A673 (cell line): Measurements from ENCODE around the gene CTNNA1.

ENCODE experiments used
- EZH2 ChIP-seq: fragments of 200-600 bp; sonication (generic); IDR thresholded peaks from 2 replicates; pipeline ENCODE4 v1.6.1; 2017; ENCODE audit warnings: borderline replicate concordance, low read depth, mild to moderate bottlenecking, mixed read lengths, antibody characterized with exemption, low read length; ENCODE audit not compliant: poor library complexity, severe bottlenecking
- TF ChIP-seq, protein P1 (sequence below): fragments of 300-800, 200-600 bp; sonication (generic); conservative IDR thresholded peaks from 2 replicates; pipeline ENCODE4 v1.5.1; 2017; ENCODE audit warnings: low read depth, mild to moderate bottlenecking, antibody characterized with exemption, low read length, moderate library complexity, mixed read lengths

GRCh38 chr5:138849882-138850281 is 96.7 kb downstream of the CTNNA1 start:
- TF ChIP-seq, protein P1, sequence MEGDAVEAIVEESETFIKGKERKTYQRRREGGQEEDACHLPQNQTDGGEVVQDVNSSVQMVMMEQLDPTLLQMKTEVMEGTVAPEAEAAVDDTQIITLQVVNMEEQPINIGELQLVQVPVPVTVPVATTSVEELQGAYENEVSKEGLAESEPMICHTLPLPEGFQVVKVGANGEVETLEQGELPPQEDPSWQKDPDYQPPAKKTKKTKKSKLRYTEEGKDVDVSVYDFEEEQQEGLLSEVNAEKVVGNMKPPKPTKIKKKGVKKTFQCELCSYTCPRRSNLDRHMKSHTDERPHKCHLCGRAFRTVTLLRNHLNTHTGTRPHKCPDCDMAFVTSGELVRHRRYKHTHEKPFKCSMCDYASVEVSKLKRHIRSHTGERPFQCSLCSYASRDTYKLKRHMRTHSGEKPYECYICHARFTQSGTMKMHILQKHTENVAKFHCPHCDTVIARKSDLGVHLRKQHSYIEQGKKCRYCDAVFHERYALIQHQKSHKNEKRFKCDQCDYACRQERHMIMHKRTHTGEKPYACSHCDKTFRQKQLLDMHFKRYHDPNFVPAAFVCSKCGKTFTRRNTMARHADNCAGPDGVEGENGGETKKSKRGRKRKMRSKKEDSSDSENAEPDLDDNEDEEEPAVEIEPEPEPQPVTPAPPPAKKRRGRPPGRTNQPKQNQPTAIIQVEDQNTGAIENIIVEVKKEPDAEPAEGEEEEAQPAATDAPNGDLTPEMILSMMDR = no peak
- no peak for TF ChIP-seq EZH2
